22Rv1 (cell line): ENCODE data around the gene ZNF772.

Source experiments
- H3K27ac ChIP-seq: fragments of 450-650 bp; 2 replicates; pipeline ENCODE4 v1.5.1; 2017
- CTCF ChIP-seq: fragments of 450-650 bp; IDR thresholded peaks from 2 replicates; pipeline ENCODE4 v1.5.1; 2017; ENCODE audit warnings: mild to moderate bottlenecking
- ZFX ChIP-seq: fragments of 450-650 bp; IDR thresholded peaks from 2 replicates; pipeline ENCODE4 v1.6.1; 2017; ENCODE audit warnings: antibody characterized with exemption, borderline replicate concordance

The ZNF772 gene

GRCh38 chr19:57473646-57474045 lies 3.7 kb downstream of the ZNF772 start:
- H3K27ac ChIP-seq = no peak overlapping the region
- TF ChIP-seq ZFX (no peak), CTCF (no peak)

- TF ChIP-seq CTCF (no peak), ZFX (no peak)
Observed at GRCh38 chr19:57466489-57466888, 10.9 kb downstream of the ZNF772 start.

GRCh38 chr19:57465680-57466381 lies 11.5 kb downstream of the ZNF772 start:
- H3K27ac ChIP-seq = no peak overlapping the region
- peak; percentile 67 for TF ChIP-seq CTCF
- no peak for TF ChIP-seq ZFX

More at GRCh38 chr19:57466489-57466888, 10.9 kb downstream of the ZNF772 start:
- no peak overlapping the region for H3K27ac ChIP-seq

- H3K27ac ChIP-seq = no peak overlapping the region
- TF ChIP-seq ZFX (no peak), CTCF (no peak)
Observed at GRCh38 chr19:57452307-57452706, 25.1 kb downstream of the ZNF772 start.

- H3K27ac ChIP-seq = no peak overlapping the region
- TF ChIP-seq CTCF (no peak), ZFX (no peak)
Observed at GRCh38 chr19:57443121-57443696, 34.2 kb downstream of the ZNF772 start.

- H3K27ac ChIP-seq = no peak overlapping the region
- TF ChIP-seq ZFX = no peak
Observed at GRCh38 chr19:57441979-57442752, 35.2 kb downstream of the ZNF772 start.

- no peak for TF ChIP-seq ZFX
- TF ChIP-seq CTCF = no peak
Observed at GRCh38 chr19:57438925-57439324, 38.4 kb downstream of the ZNF772 start.

More at GRCh38 chr19:57438925-57439324, 38.4 kb downstream of the ZNF772 start:
- H3K27ac ChIP-seq = no peak overlapping the region
